A549 (cell line): ENCODE data around the gene TRPM4. TPM values are rescaled to one million over a fixed set of nuclear protein-coding genes. Genes with fewer than 3 reads are reported as not detected.
A peak's percentile ranks its signal among the peaks of the same experiment; 100 is the strongest.

ENCODE experiments used
- ATAC-seq, 2 experiments: fragments of 200-7000 bp in 1 of 2; fragments of >200 bp in 1 of 2; cut with Nextera tagmentation in 1 of 2; cut with Tn5 transposase in 1 of 2; 3 replicates each; pipeline versions ENCODE4 v1.8.0 to v1.9.1; 2018 to 2020; ENCODE audit warnings: mild to moderate bottlenecking in 1 of 2, moderate library complexity in 1 of 2
- CTCF ChIA-PET: fragments of 300-600 bp; sonication (Branson Sonifier 250); formaldehyde crosslinking; extraction: SDS; loops from one replicate; lab custom pipeline; 2021; ENCODE audit warnings: antibody characterized with exemption, inconsistent platforms; lab: Yijun Ruan, JAX
- POLR2A ChIA-PET: fragments of 350-600 bp; formaldehyde crosslinking; extraction: SDS; loops from one replicate; lab custom pipeline; 2021; ENCODE audit warnings: antibody characterized with exemption, inconsistent platforms; lab: Yijun Ruan, JAX
- DNase-seq, 2 experiments: peaks; one replicate each; pipeline versions ENCODE4 v3.0.0 to v3.0.0-alpha.2; 2011 to 2016; ENCODE audit warnings: low read depth in 1 of 2, low spot score in 1 of 2
- FAIRE-seq: peaks from 2 replicates; lab custom pipeline; 2011; peaks lifted over from hg19 to GRCh38; lab: Jason Lieb, UNC
- H3K27ac ChIP-seq, 2 experiments: fragments of >200 bp; sonication (Bioruptor Twin); formaldehyde crosslinking; 3 replicates each; pipeline ENCODE4 v1.5.1; 2016 to 2017
- H3K4me1 ChIP-seq: fragments of >200 bp; sonication (Bioruptor Twin); formaldehyde crosslinking; 3 replicates; pipeline ENCODE4 v1.6.1; 2016
- H3K4me2 ChIP-seq: fragments of >200 bp; sonication (Bioruptor Twin); formaldehyde crosslinking; 3 replicates; pipeline ENCODE4 v1.6.1; 2016
- H3K4me3 ChIP-seq: fragments of >200 bp; sonication (Bioruptor Twin); formaldehyde crosslinking; 3 replicates; pipeline ENCODE4 v1.5.1; 2016
- H3K9me3 ChIP-seq: fragments of >200 bp; sonication (Bioruptor Twin); formaldehyde crosslinking; 3 replicates; pipeline ENCODE4 v1.6.1; 2016
- EHF ChIP-seq: fragments of 250-450 bp; sonication (Bioruptor Pico); IDR thresholded peaks from 2 replicates; pipeline ENCODE4 v1.5.0; 2020; ENCODE audit warnings: mild to moderate bottlenecking
- EP300 ChIP-seq, 2 experiments: fragments of >200 bp; sonication (Bioruptor Twin); formaldehyde crosslinking; IDR thresholded peaks; 2 replicates in 1 of 2; 3 replicates in 1 of 2; pipeline ENCODE4 v1.6.1; 2016 to 2017
- ESRRA ChIP-seq: fragments of 150-350 bp; IDR thresholded peaks from 2 replicates; pipeline ENCODE4 v1.6.1; 2014; ENCODE audit warnings: mild to moderate bottlenecking, low read length, borderline replicate concordance
- FOSB ChIP-seq: fragments of 250-450 bp; sonication (Bioruptor Pico); IDR thresholded peaks from 2 replicates; pipeline ENCODE4 v1.5.0; 2020; ENCODE audit warnings: mild to moderate bottlenecking, moderate library complexity
- FOXS1 ChIP-seq: fragments of 250-450 bp; sonication (Bioruptor Pico); IDR thresholded peaks from 2 replicates; pipeline ENCODE4 v1.5.0; 2020; ENCODE audit warnings: mild to moderate bottlenecking, moderate library complexity
- HDAC2 ChIP-seq: fragments of 200-600 bp; sonication (generic); IDR thresholded peaks from 2 replicates; pipeline ENCODE4 v1.6.1; 2016
- HEYL ChIP-seq: fragments of 250-450 bp; sonication (Bioruptor Pico); IDR thresholded peaks from 2 replicates; pipeline ENCODE4 v1.8.0; 2021; ENCODE audit warnings: mild to moderate bottlenecking, moderate library complexity
- HMGXB4 ChIP-seq: fragments of 250-450 bp; sonication (Bioruptor Pico); IDR thresholded peaks from 2 replicates; pipeline ENCODE4 v1.5.0; 2021; ENCODE audit warnings: mild to moderate bottlenecking, moderate library complexity, borderline replicate concordance
- HOXB13 ChIP-seq: fragments of 250-450 bp; sonication (Bioruptor Pico); IDR thresholded peaks from 2 replicates; pipeline ENCODE4 v1.5.0; 2020; ENCODE audit warnings: low read depth, mild to moderate bottlenecking, moderate library complexity
- HOXB5 ChIP-seq: fragments of 250-450 bp; sonication (Bioruptor Pico); IDR thresholded peaks from 2 replicates; pipeline ENCODE4 v1.5.0; 2020; ENCODE audit warnings: mild to moderate bottlenecking, moderate library complexity
- JUNB ChIP-seq: fragments of >200 bp; sonication (Bioruptor Twin); formaldehyde crosslinking; IDR thresholded peaks from 2 replicates; pipeline ENCODE4 v1.6.1; 2016
- MAZ ChIP-seq: fragments of 150-350 bp; IDR thresholded peaks from 2 replicates; pipeline ENCODE4 v1.6.1; 2014; ENCODE audit warnings: antibody characterized with exemption, low read depth, low read length, borderline replicate concordance
- NR3C1 ChIP-seq: fragments of >200 bp; sonication (Bioruptor Twin); formaldehyde crosslinking; IDR thresholded peaks from 3 replicates; pipeline ENCODE4 v1.6.1; 2017
- PBX3 ChIP-seq: IDR thresholded peaks from 2 replicates; pipeline ENCODE4 v1.6.1; 2012
- RARB ChIP-seq: fragments of 250-450 bp; sonication (Bioruptor Pico); IDR thresholded peaks from 2 replicates; pipeline ENCODE4 v1.8.0; 2021; ENCODE audit warnings: mild to moderate bottlenecking, moderate library complexity
- RCOR1 ChIP-seq: fragments of 150-350 bp; IDR thresholded peaks from 2 replicates; pipeline ENCODE4 v1.6.1; 2014; ENCODE audit warnings: antibody characterized with exemption, low read length, low read depth
- SREBF2 ChIP-seq: fragments of 450-650 bp; IDR thresholded peaks from 2 replicates; pipeline ENCODE4 v1.6.1; 2014; ENCODE audit warnings: mild to moderate bottlenecking, moderate library complexity
- TP53 ChIP-seq: fragments of 250-450 bp; sonication (Bioruptor Pico); IDR thresholded peaks from 2 replicates; pipeline ENCODE4 v1.5.0; 2021; ENCODE audit warnings: mild to moderate bottlenecking, moderate library complexity
- USF2 ChIP-seq: fragments of 450-650 bp; IDR thresholded peaks from 2 replicates; pipeline ENCODE4 v1.6.1; 2014; ENCODE audit warnings: antibody characterized with exemption
- ZNF302 ChIP-seq: fragments of 250-450 bp; sonication (Bioruptor Pico); IDR thresholded peaks from 2 replicates; pipeline ENCODE4 v1.9.0; 2021; ENCODE audit warnings: inconsistent platforms, mild to moderate bottlenecking, moderate library complexity
- ZSCAN20 ChIP-seq: fragments of 250-450 bp; sonication (Bioruptor Pico); IDR thresholded peaks from 2 replicates; pipeline ENCODE4 v1.8.0; 2022; ENCODE audit warnings: mild to moderate bottlenecking, moderate library complexity
- WGBS: methylation state at CpG from one replicate; pipeline ENCODE4 v1.1.6; 2017; ENCODE audit errors: missing lambda C conversion rate; 5-methylcytosine and 5-hydroxymethylcytosine counted together
- polyA plus RNA-seq, 4 experiments: library from polyadenylated mRNA; depleted of rRNA in 3 of 4; stranded (reverse); fragments of >200 nt; fragmentation: RNase III in 1 of 4; extraction: RNeasy Plus Mini Kit Qiagen cat#74134 plus additional on column Dnase treatment in 1 of 4; gene quantifications; 2 replicates in 3 of 4; 3 replicates in 1 of 4; pipeline ENCODE4 v1.2.3, GENCODE V29; 2011 to 2017
- TF ChIP-seq, protein P1 (sequence below): fragments of 150-350 bp; IDR thresholded peaks from 2 replicates; pipeline ENCODE4 v1.6.1; 2014; ENCODE audit warnings: low read depth, mild to moderate bottlenecking, low read length
- TF ChIP-seq, protein P2 (sequence below): fragments of >200 bp; sonication (Bioruptor Twin); formaldehyde crosslinking; IDR thresholded peaks from 3 replicates; pipeline ENCODE4 v1.6.1; 2016
- TF ChIP-seq, protein P3 (sequence below): fragments of >200 bp; sonication (Bioruptor Twin); formaldehyde crosslinking; IDR thresholded peaks from 2 replicates; pipeline ENCODE4 v1.6.1; 2016
- TF ChIP-seq, protein P4 (sequence below): IDR thresholded peaks from 2 replicates; pipeline ENCODE4 v1.6.1; 2012; ENCODE audit warnings: low read depth, borderline replicate concordance

The TRPM4 gene
- polyA plus RNA-seq, 2 of the 4 experiments (the other 2 are of a cell fraction), result 4.7 to 9.1 TPM

DNA sequence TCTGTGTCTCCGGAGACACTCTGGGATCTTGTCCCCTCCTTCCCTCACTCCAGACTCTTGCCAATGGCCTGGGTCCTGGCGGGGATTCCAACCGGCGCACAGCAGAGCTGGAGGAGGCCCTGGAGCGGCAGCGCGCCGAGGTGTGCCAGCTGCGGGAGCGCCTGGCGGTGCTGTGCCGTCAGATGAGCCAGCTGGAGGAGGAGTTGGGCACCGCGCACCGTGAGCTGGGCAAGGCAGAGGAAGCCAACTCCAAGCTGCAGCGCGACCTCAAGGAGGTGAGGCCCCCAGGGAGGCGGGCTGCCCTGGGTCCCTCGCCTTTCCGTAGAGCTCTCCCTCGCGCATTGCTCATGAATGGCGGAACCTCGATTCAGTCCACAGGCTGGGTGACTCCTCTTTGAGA, 27.3 kb upstream of the TRPM4 start:
- POLR2A ChIA-PET, result no interaction called here
- FAIRE-seq (no peak), ATAC-seq (no peak), DNase-seq (no peak)
- no peak overlapping the region for H3K27ac ChIP-seq
- peaks cover 9% of the 10 kb centered on the region; the same call in 2 of the 3 replicates for H3K4me1 ChIP-seq
- H3K4me3 ChIP-seq, result no peak overlapping the region
- H3K4me2 ChIP-seq, result no peak overlapping the region
- CTCF ChIA-PET, result interaction anchor here (0.6 to 21.0 kb wide), 8 partner anchors 10 to 132 kb away, joined by 3 to 298 read pairs (median 8); partner anchors contain the start of genes LIN7B and PPFIA3
- 93% methylated on average over 24 of the region's 24 CpGs for WGBS
- TF ChIP-seq, protein P1, sequence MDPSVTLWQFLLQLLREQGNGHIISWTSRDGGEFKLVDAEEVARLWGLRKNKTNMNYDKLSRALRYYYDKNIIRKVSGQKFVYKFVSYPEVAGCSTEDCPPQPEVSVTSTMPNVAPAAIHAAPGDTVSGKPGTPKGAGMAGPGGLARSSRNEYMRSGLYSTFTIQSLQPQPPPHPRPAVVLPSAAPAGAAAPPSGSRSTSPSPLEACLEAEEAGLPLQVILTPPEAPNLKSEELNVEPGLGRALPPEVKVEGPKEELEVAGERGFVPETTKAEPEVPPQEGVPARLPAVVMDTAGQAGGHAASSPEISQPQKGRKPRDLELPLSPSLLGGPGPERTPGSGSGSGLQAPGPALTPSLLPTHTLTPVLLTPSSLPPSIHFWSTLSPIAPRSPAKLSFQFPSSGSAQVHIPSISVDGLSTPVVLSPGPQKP, result no peak
- TF ChIP-seq HOXB13, result no peak
- no peak for TF ChIP-seq TP53 (CRISPR knock-in tag)
- no peak for TF ChIP-seq MAZ
- TF ChIP-seq RARB (CRISPR knock-in tag), result no peak
- TF ChIP-seq HMGXB4 (CRISPR knock-in tag), result no peak
- no peak for TF ChIP-seq ESRRA
- TF ChIP-seq NR3C1, result no peak
- TF ChIP-seq FOXS1 (CRISPR knock-in tag), result no peak
- no peak for TF ChIP-seq EHF
- TF ChIP-seq SREBF2, result no peak
- TF ChIP-seq JUNB, result no peak
- TF ChIP-seq, all 56 proteins: peak for 0
- no peaks in the 10 kb centered on the region for H3K9me3 ChIP-seq

GRCh38 chr19:49132974-49133609, 24.5 kb upstream of the TRPM4 start:
- no peaks in the 10 kb centered on the region for H3K9me3 ChIP-seq
- ChIA-PET CTCF (interaction anchor here (1.6 to 21.0 kb wide), 4 partner anchors 12 to 36 kb away, joined by 5 to 298 read pairs (median 28); partner anchors contain the start of gene LIN7B), POLR2A (no interaction called here)
- H3K4me3 ChIP-seq, result peak overlapping the region; percentile 17; the same call in 2 of the 3 replicates
- H3K27ac ChIP-seq, result peak overlapping the region; percentile 6 to 54; a peak in 3 of 6 replicates
- 0 out of 3 replicates have a peak, but pooled peaks cover 4% of the 10 kb centered on the region for H3K4me1 ChIP-seq
- DNase-seq (no peak), ATAC-seq (peak; percentile 8 to 30; a peak in 4 of 6 replicates), FAIRE-seq (no peak)
- WGBS, result 73% methylated on average over 43 of the region's 49 CpGs
- peak overlapping the region; percentile 53 for H3K4me2 ChIP-seq
- TF ChIP-seq, protein P2, sequence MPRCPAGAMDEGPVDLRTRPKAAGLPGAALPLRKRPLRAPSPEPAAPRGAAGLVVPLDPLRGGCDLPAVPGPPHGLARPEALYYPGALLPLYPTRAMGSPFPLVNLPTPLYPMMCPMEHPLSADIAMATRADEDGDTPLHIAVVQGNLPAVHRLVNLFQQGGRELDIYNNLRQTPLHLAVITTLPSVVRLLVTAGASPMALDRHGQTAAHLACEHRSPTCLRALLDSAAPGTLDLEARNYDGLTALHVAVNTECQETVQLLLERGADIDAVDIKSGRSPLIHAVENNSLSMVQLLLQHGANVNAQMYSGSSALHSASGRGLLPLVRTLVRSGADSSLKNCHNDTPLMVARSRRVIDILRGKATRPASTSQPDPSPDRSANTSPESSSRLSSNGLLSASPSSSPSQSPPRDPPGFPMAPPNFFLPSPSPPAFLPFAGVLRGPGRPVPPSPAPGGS, result no peak
- TF ChIP-seq ESRRA (no peak), RCOR1 (no peak), EP300 (IDR thresholded peaks at IDR 0.05) (no peak), FOSB (CRISPR knock-in tag) (no peak), USF2 (no peak), ZSCAN20 (CRISPR knock-in tag) (no peak), PBX3 (no peak), HDAC2 (no peak), HEYL (no peak), ZNF302 (CRISPR knock-in tag) (no peak), HOXB5 (CRISPR knock-in tag) (no peak)
- TF ChIP-seq, protein P1, result no peak
- TF ChIP-seq, protein P3, sequence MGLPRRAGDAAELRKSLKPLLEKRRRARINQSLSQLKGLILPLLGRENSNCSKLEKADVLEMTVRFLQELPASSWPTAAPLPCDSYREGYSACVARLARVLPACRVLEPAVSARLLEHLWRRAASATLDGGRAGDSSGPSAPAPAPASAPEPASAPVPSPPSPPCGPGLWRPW, result no peak
- TF ChIP-seq, protein P4, sequence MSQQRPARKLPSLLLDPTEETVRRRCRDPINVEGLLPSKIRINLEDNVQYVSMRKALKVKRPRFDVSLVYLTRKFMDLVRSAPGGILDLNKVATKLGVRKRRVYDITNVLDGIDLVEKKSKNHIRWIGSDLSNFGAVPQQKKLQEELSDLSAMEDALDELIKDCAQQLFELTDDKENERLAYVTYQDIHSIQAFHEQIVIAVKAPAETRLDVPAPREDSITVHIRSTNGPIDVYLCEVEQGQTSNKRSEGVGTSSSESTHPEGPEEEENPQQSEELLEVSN, result no peak
